GM12878 (cell line): Measurements from ENCODE around the gene INHBB. TPM values are rescaled to one million over a fixed set of nuclear protein-coding genes. Genes with fewer than 3 reads are reported as not detected.

Experiments used
- ATAC-seq: fragments of 200-7000 bp; cut with Tn5 transposase; 3 replicates; pipeline ENCODE4 v1.9.1; 2020; ENCODE audit warnings: mild to moderate bottlenecking, moderate library complexity
- BruUV-seq: library from RNA; stranded (reverse); fragments of 400-500 nt; replicated peaks from 2 replicates; lab custom pipeline; 2021; lab: Mats Ljungman, UMichigan
- CTCF ChIA-PET: fragments of 300-600 bp; sonication (Branson Sonifier 250); formaldehyde crosslinking; extraction: SDS; loops from one replicate; lab custom pipeline; 2021; ENCODE audit warnings: inconsistent platforms; lab: Yijun Ruan, JAX
- POLR2A ChIA-PET: fragments of 350-600 bp; formaldehyde crosslinking; extraction: SDS; loops from one replicate; lab custom pipeline; 2021; ENCODE audit warnings: inconsistent platforms; lab: Charles Lee
- RAD21 ChIA-PET: fragments of 300-600 bp; sonication (Branson Sonifier 250); formaldehyde crosslinking; loops from one replicate; lab custom pipeline; 2023; ENCODE audit warnings: antibody characterized with exemption; ENCODE audit not compliant: unreplicated experiment; lab: Charles Lee
- SMC1A ChIA-PET: fragments of 300-600 bp; sonication (Branson Sonifier 250); formaldehyde crosslinking; loops from one replicate; lab custom pipeline; 2023; ENCODE audit not compliant: unreplicated experiment, uncharacterized antibody; lab: Charles Lee
- DNase-seq: peaks from one replicate; pipeline ENCODE4 v3.0.0-alpha.2; 2011; ENCODE audit warnings: low read depth, low spot score
- FAIRE-seq: peaks from 3 replicates; lab custom pipeline; 2011; peaks lifted over from hg19 to GRCh38; lab: Jason Lieb, UNC
- H2AFZ ChIP-seq: 2 replicates; pipeline ENCODE4 v1.6.0; 2011; ENCODE audit warnings: low read depth, low read length, control low read depth; ENCODE audit not compliant: control insufficient read depth
- H3K27ac ChIP-seq: 2 replicates; pipeline ENCODE4 v1.5.1; 2011; ENCODE audit warnings: control low read depth; ENCODE audit not compliant: control insufficient read depth, insufficient read depth
- H3K27me3 ChIP-seq, 2 experiments: replicated peaks in 1 of 2; 2 replicates each; pipeline versions ENCODE4 v1.6.0 to v1.6.1; 2011; ENCODE audit warnings: low read length in 1 of 2; ENCODE audit not compliant: control insufficient read depth in 2 of 2, insufficient read depth in 2 of 2
- H3K36me3 ChIP-seq, 2 experiments: 2 replicates each; pipeline ENCODE4 v1.5.1; 2011; ENCODE audit warnings: low read length in 1 of 2; ENCODE audit not compliant: control insufficient read depth in 2 of 2, insufficient read depth in 2 of 2
- H3K4me1 ChIP-seq: 2 replicates; pipeline ENCODE4 v1.6.1; 2011; ENCODE audit warnings: mild to moderate bottlenecking, low read length, moderate library complexity, mixed read lengths; ENCODE audit not compliant: control insufficient read depth, insufficient read depth
- H3K4me2 ChIP-seq: 2 replicates; pipeline ENCODE4 v1.6.0; 2011; ENCODE audit warnings: control low read depth; ENCODE audit not compliant: control insufficient read depth, insufficient read depth
- H3K4me3 ChIP-seq: fragments of 200-600 bp; sonication (generic); 2 replicates; pipeline ENCODE4 v1.5.1; 2016
- H3K79me2 ChIP-seq: 2 replicates; pipeline ENCODE4 v1.6.0; 2011; ENCODE audit warnings: low read length; ENCODE audit not compliant: control insufficient read depth, insufficient read depth
- H3K9ac ChIP-seq: 2 replicates; pipeline ENCODE4 v1.8.0; 2011; ENCODE audit warnings: low read length, control low read depth, mixed read lengths; ENCODE audit not compliant: control insufficient read depth, insufficient read depth
- H3K9me3 ChIP-seq: replicated peaks from 3 replicates; pipeline ENCODE4 v1.5.1; 2011; ENCODE audit warnings: mild to moderate bottlenecking, low read length; ENCODE audit not compliant: control insufficient read depth, insufficient read depth
- H4K20me1 ChIP-seq: 2 replicates; pipeline ENCODE4 v1.6.0; 2011; ENCODE audit not compliant: control insufficient read depth, insufficient read depth
- CBX3 ChIP-seq: fragments of 200-600 bp; sonication (generic); IDR thresholded peaks from 2 replicates; pipeline ENCODE4 v1.6.1; 2016; ENCODE audit warnings: low read depth, borderline replicate concordance
- CHD2 ChIP-seq: IDR thresholded peaks from 2 replicates; pipeline ENCODE4 v1.6.1; 2011; ENCODE audit warnings: low read depth, low read length, improper control_type of control experiment, borderline replicate concordance
- DPF2 ChIP-seq: fragments of 450-650 bp; IDR thresholded peaks from 2 replicates; pipeline ENCODE4 v1.6.1; 2017; ENCODE audit warnings: mild to moderate bottlenecking
- E2F8 ChIP-seq: fragments of 450-650 bp; IDR thresholded peaks from 2 replicates; pipeline ENCODE4 v1.6.1; 2018; ENCODE audit warnings: mild to moderate bottlenecking, low read depth, moderate library complexity; ENCODE audit not compliant: partially characterized antibody
- ESRRA ChIP-seq: IDR thresholded peaks from 2 replicates; pipeline ENCODE4 v1.6.1; 2012; ENCODE audit warnings: mild to moderate bottlenecking, low read length, improper control_type of control experiment
- GABPA ChIP-seq: IDR thresholded peaks from 2 replicates; pipeline ENCODE4 v1.6.1; 2014; ENCODE audit warnings: antibody characterized with exemption, low read depth, mild to moderate bottlenecking, inconsistent platforms
- HDAC6 ChIP-seq: fragments of 200-600 bp; sonication (generic); IDR thresholded peaks from one replicate; pipeline ENCODE4 v1.8.0; 2017; ENCODE audit warnings: antibody characterized with exemption; ENCODE audit not compliant: unreplicated experiment
- MYB ChIP-seq: fragments of 150-350 bp; IDR thresholded peaks from 2 replicates; pipeline ENCODE4 v1.6.1; 2014; ENCODE audit warnings: mild to moderate bottlenecking, low read depth, low read length, borderline replicate concordance
- NFIC ChIP-seq: IDR thresholded peaks from 2 replicates; pipeline ENCODE4 v1.6.1; 2012; ENCODE audit warnings: low read depth, mild to moderate bottlenecking, inconsistent platforms, low read length, moderate library complexity
- SRF ChIP-seq, 2 experiments: IDR thresholded peaks; 2 replicates each; pipeline ENCODE4 v1.6.1; 2011; ENCODE audit warnings: low read depth in 2 of 2, low read length in 2 of 2, mild to moderate bottlenecking in 1 of 2, moderate library complexity in 1 of 2
- WRNIP1 ChIP-seq: IDR thresholded peaks from 2 replicates; pipeline ENCODE4 v1.6.1; 2011; ENCODE audit warnings: low read depth, low read length, improper control_type of control experiment, borderline replicate concordance
- ZBTB40 ChIP-seq: fragments of 450-650 bp; IDR thresholded peaks from 2 replicates; pipeline ENCODE4 v1.6.1; 2016; ENCODE audit warnings: mild to moderate bottlenecking, moderate library complexity, borderline replicate concordance
- WGBS: methylation state at CpG from one replicate; pipeline ENCODE4 v1.1.6; 2016; ENCODE audit warnings: low lambda C conversion rate; ENCODE audit not compliant: insufficient replicate concordance, insufficient coverage; ENCODE audit errors: missing lambda C conversion rate; 5-methylcytosine and 5-hydroxymethylcytosine counted together
- in situ Hi-C: fragments of 300-500 bp; cut with MboI; formaldehyde crosslinking; loops from 9 replicates; pipeline ENCODE4 v1.14.3; 2018; ENCODE audit warnings: mixed read lengths
- intact Hi-C: fragments of 100-400 bp; cut with micrococcal nuclease; formaldehyde crosslinking; loops from one replicate; pipeline ENCODE4 v1.14.2; 2022; ENCODE audit not compliant: unreplicated experiment
- polyA plus RNA-seq, 11 experiments: library from polyadenylated mRNA; depleted of rRNA in 4 of 11; unstranded in 6 of 11; stranded (reverse) in 5 of 11; fragments of >200 nt; fragmentation: Nextera tagmentation in 4 of 11; fragmentation: Illumina TruSeq in 1 of 11; extraction: Ambion mirVana in 4 of 11; extraction: Trizol in 1 of 11; gene quantifications; 1 replicate in 1 of 11; 2 replicates in 10 of 11; pipeline versions ENCODE4 v1.2.1 to v1.2.3, GENCODE V29; 2011 to 2016; ENCODE audit warnings: inconsistent platforms in 2 of 11, missing spikeins in 2 of 11, low read depth in 1 of 11
- total RNA-seq, 4 experiments: library from RNA; depleted of rRNA in 3 of 4; stranded (reverse); fragments of >200 nt in 3 of 4; fragmentation: Illumina TruSeq in 1 of 4; extraction: Trizol in 1 of 4; gene quantifications; 2 replicates each; pipeline versions ENCODE4 v1.2.1 to v1.2.3, GENCODE V29; 2013 to 2021
- TF ChIP-seq, protein P1 (sequence below): IDR thresholded peaks from 2 replicates; pipeline ENCODE4 v1.6.1; 2011; ENCODE audit warnings: borderline replicate concordance, low read depth, mild to moderate bottlenecking, moderate library complexity, mixed read lengths, low read length; ENCODE audit not compliant: insufficient read depth; ENCODE audit errors: extremely low read length
- TF ChIP-seq, protein P2 (sequence below): fragments of 450-650 bp; conservative IDR thresholded peaks from 2 replicates; pipeline ENCODE4 v1.6.1; 2017; ENCODE audit warnings: mild to moderate bottlenecking, moderate library complexity

INHBB gene
- total and polyA plus RNA-seq, 10 of the 15 experiments (the other 5 are each of a cell fraction or from before 2014, with no cell fraction given): 0.05 TPM; not detected in 9

GRCh38 chr2:120383191-120383590, 37.3 kb downstream of the INHBB start:
- TF ChIP-seq NFIC (no peak), CBX3 (no peak), CHD2 (no peak), ZBTB40 (no peak), SRF (IDR thresholded peaks at IDR 0.05; ENCODE audit: low read depth in 2 of 2, low read length in 2 of 2) (no peak), DPF2 (no peak), WRNIP1 (no peak), HDAC6 (no peak), MYB (no peak), ESRRA (no peak), E2F8 (no peak), GABPA (no peak)
- TF ChIP-seq, protein P1, sequence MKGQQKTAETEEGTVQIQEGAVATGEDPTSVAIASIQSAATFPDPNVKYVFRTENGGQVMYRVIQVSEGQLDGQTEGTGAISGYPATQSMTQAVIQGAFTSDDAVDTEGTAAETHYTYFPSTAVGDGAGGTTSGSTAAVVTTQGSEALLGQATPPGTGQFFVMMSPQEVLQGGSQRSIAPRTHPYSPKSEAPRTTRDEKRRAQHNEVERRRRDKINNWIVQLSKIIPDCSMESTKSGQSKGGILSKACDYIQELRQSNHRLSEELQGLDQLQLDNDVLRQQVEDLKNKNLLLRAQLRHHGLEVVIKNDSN: no peak
- TF ChIP-seq, protein P2, sequence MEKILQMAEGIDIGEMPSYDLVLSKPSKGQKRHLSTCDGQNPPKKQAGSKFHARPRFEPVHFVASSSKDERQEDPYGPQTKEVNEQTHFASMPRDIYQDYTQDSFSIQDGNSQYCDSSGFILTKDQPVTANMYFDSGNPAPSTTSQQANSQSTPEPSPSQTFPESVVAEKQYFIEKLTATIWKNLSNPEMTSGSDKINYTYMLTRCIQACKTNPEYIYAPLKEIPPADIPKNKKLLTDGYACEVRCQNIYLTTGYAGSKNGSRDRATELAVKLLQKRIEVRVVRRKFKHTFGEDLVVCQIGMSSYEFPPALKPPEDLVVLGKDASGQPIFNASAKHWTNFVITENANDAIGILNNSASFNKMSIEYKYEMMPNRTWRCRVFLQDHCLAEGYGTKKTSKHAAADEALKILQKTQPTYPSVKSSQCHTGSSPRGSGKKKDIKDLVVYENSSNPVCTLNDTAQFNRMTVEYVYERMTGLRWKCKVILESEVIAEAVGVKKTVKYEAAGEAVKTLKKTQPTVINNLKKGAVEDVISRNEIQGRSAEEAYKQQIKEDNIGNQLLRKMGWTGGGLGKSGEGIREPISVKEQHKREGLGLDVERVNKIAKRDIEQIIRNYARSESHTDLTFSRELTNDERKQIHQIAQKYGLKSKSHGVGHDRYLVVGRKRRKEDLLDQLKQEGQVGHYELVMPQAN: no peak

More at GRCh38 chr2:120383191-120383590, 37.3 kb downstream of the INHBB start:
- H3K9ac ChIP-seq: no peak overlapping the region
- RAD21 ChIA-PET: no interaction called here
- no TSS peak for BruUV-seq
- WGBS: 26% methylated on average over 7 of the region's 7 CpGs
- H3K9me3 ChIP-seq: no peaks in the 10 kb centered on the region
- POLR2A ChIA-PET: no interaction called here
- H3K4me1 ChIP-seq: no peaks in the 10 kb centered on the region
- H3K4me2 ChIP-seq: no peak overlapping the region
- peaks cover 0 to 1% of the 10 kb centered on the region in 2 experiments; a peak in 1 of 4 replicates for H3K27me3 ChIP-seq
- SMC1A ChIA-PET: no interaction called here
- no peaks in the 10 kb centered on the region for H3K36me3 ChIP-seq
- DNase-seq (no peak), FAIRE-seq (no peak), ATAC-seq (no peak)
- H2AFZ ChIP-seq: no peak overlapping the region
- CTCF ChIA-PET: no interaction called here
- H4K20me1 ChIP-seq: no peaks in the 10 kb centered on the region; the same call in none of the 2 replicates
- no peak overlapping the region for H3K27ac ChIP-seq
- H3K4me3 ChIP-seq: no peak overlapping the region
- in situ Hi-C loops (no loop called here), intact Hi-C loops (no loop called here)
- no peaks in the 10 kb centered on the region for H3K79me2 ChIP-seq
